Dermis microvascular lymphatic vessel endothelial cell (primary cell): ENCODE data around the gene IPO4. TPM values are rescaled to one million over a fixed set of nuclear protein-coding genes. Genes with fewer than 3 reads are reported as not detected.
A peak's percentile ranks its signal among the peaks of the same experiment; 100 is the strongest.

Experiments
- DNase-seq, 2 donors: peaks; one replicate each; pipeline versions ENCODE4 v3.0.0 to v3.0.0-alpha.2; 2010; ENCODE audit warnings: low read depth in 2 of 2
- total RNA-seq: library from RNA; depleted of rRNA; stranded (reverse); fragments of >200 nt; gene quantifications from 2 replicates; pipeline ENCODE4 v1.2.1, GENCODE V29; 2014

IPO4 gene
- total RNA-seq, 1 donor from 2014 or later = 32.7 TPM

- no peak for DNase-seq
Measured at GRCh38 chr14:24132976-24133375, 55.6 kb downstream of the IPO4 start.

DNA sequence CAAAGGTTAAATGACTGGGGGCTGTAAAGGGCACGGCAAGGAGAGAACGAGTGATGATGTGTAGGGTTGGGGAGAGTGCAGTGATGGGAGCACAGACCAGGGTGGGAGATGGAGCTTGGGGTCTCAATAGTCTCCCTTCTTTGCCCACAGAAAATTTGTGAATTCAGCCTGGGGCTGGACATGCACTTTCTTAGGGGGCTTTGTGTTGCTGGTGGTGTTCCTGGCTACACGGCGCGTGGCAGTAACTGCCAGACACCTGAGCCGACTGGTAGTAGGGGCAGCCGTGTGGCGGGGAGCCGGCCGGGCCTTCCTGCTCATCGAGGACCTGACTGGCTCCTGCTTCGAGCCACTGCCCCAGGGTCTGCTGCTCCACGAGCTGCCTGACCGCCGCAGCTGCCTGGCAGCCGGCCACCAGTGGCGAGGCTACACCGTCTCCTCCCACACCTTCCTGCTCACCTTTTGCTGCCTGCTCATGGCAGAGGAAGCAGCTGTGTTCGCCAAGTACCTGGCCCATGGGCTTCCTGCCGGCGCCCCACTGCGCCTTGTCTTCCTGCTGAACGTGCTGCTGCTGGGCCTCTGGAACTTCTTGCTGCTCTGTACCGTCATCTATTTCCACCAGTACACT is 56.4 kb downstream of the IPO4 start:
- peak in 1 of 2 donors; percentile 14 for DNase-seq

GRCh38 chr14:24131549-24131966 is 57.1 kb downstream of the IPO4 start:
- no peak for DNase-seq

DNA sequence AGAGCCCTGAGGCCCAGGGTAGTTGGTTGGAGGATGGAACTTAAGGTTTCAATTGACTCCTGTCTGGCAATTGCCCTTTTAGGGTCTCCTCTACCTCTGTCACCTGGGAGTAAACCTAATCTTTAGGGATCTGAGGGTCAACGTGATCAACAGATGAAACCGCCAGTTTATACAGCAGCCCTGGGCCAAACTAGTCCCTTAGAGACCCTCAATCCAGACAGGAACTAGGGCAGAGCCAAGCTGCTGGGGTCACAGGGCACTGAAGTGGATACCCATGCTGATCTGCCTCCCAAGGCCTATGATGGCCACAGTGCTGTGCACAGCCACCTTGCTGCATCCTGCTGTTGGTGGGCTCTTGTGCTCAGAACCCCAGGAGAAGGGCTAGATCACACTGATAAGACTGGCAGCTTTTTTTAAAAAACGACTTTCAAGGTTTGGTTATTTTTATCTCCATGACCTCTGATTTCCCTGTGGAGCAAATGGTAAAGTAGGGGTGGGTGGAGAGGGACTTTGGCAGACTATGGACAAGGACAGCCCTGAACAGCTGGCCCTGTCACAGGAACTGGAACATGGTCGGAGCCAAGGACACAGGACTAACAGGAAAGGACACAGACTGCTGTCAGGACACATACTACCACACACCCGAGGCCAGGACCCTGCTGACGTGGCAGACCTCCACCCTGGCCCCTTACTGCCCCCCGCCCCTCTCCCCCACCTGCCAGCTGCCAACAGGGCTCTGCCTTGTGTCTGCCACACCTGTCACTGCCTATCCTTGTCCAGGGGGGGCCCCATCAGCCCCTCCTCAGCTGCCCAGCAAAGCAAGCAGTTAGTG is 57.7 kb downstream of the IPO4 start:
- DNase-seq = peak in 1 of 2 donors; percentile 76

GRCh38 chr14:24130380-24130716 is 58.3 kb downstream of the IPO4 start, which contains the start of gene FITM1:
TSS of gene FITM1 (plus strand) at chr14:24130659. CDS start at chr14:24131564, 905 bp downstream.
- no peak for DNase-seq

Other genes with a start within 250 kb of the IPO4 start
- gene DHRS4, start 235.0 kb downstream of the IPO4 start, total RNA-seq = 43.4 and 53.1 TPM in 2 replicates
- 14.0 and 19.6 TPM in 2 replicates for gene DHRS4L2, start 199.9 kb downstream of the IPO4 start, total RNA-seq
- under 0.01 TPM in 2 replicates for gene CARMIL3, start 136.8 kb downstream of the IPO4 start, total RNA-seq
- gene CPNE6, start 117.3 kb downstream of the IPO4 start, total RNA-seq = not detected in 2 replicates
- 7.6 TPM in 2 replicates for gene PCK2, start 94.5 kb downstream of the IPO4 start, total RNA-seq
- gene DCAF11, start 74.0 kb downstream of the IPO4 start, total RNA-seq = 67.9 and 68.9 TPM in 2 replicates
- gene NRL, start 73.9 kb downstream of the IPO4 start, total RNA-seq = 1.4 and 1.8 TPM in 2 replicates
- gene FITM1, start 58.2 kb downstream of the IPO4 start, total RNA-seq = 0.39 and 0.63 TPM in 2 replicates
- gene PSME1, start 52.6 kb downstream of the IPO4 start, total RNA-seq = 116 and 144 TPM in 2 replicates
- gene EMC9, start 47.2 kb downstream of the IPO4 start, total RNA-seq = 16.4 and 23.1 TPM in 2 replicates
- gene PSME2, start 42.2 kb downstream of the IPO4 start, total RNA-seq = 119 and 163 TPM in 2 replicates
- gene RNF31, start 41.3 kb downstream of the IPO4 start, total RNA-seq = 20.4 and 31.1 TPM in 2 replicates
- gene IRF9, start 27.6 kb downstream of the IPO4 start, total RNA-seq = 38.8 and 41.8 TPM in 2 replicates
- 1.0 and 1.7 TPM in 2 replicates for gene REC8, start 16.7 kb downstream of the IPO4 start, total RNA-seq
- gene TM9SF1, start 6.6 kb upstream of the IPO4 start, total RNA-seq = 33.9 and 56.0 TPM in 2 replicates
- not detected in 2 replicates for gene TSSK4, start 16.9 kb upstream of the IPO4 start, total RNA-seq
- 11.7 and 15.9 TPM in 2 replicates for gene CHMP4A, start 24.7 kb upstream of the IPO4 start, total RNA-seq
- gene MDP1, start 27.2 kb upstream of the IPO4 start, total RNA-seq = 7.0 and 10.0 TPM in 2 replicates
- 172 and 193 TPM in 2 replicates for gene NEDD8, start 43.6 kb upstream of the IPO4 start, total RNA-seq
- gene GMPR2, start 44.1 kb upstream of the IPO4 start, total RNA-seq = 81.9 and 90.5 TPM in 2 replicates
- gene TINF2, start 53.8 kb upstream of the IPO4 start, total RNA-seq = 39.9 and 57.3 TPM in 2 replicates
- 0.38 and 0.64 TPM in 2 replicates for gene TGM1, start 74.4 kb upstream of the IPO4 start, total RNA-seq
- 10.7 and 19.7 TPM in 2 replicates for gene RABGGTA, start 82.8 kb upstream of the IPO4 start, total RNA-seq
- 9.1 and 14.5 TPM in 2 replicates for gene DHRS1, start 111.0 kb upstream of the IPO4 start, total RNA-seq
- 23.0 and 24.8 TPM in 2 replicates for gene NOP9, start 111.0 kb upstream of the IPO4 start, total RNA-seq
- gene CIDEB, start 119.2 kb upstream of the IPO4 start, total RNA-seq = 1.5 and 2.4 TPM in 2 replicates
- gene LTB4R2, start 121.3 kb upstream of the IPO4 start, total RNA-seq = 2.1 and 3.2 TPM in 2 replicates
- gene LTB4R, start 122.7 kb upstream of the IPO4 start, total RNA-seq = 2.0 and 2.2 TPM in 2 replicates
- gene ADCY4, start 146.3 kb upstream of the IPO4 start, total RNA-seq = 29.3 and 51.2 TPM in 2 replicates
- gene RIPK3, start 151.2 kb upstream of the IPO4 start, total RNA-seq = 1.4 and 1.8 TPM in 2 replicates
- 0.76 and 1.0 TPM in 2 replicates for gene NFATC4, start 179.4 kb upstream of the IPO4 start, total RNA-seq
- gene NYNRIN, start 210.2 kb upstream of the IPO4 start, total RNA-seq = 3.3 and 4.2 TPM in 2 replicates
- gene CBLN3, start 240.9 kb upstream of the IPO4 start, total RNA-seq = 0.13 and 0.39 TPM in 2 replicates
- gene KHNYN, start 241.1 kb upstream of the IPO4 start, total RNA-seq = 36.2 and 42.5 TPM in 2 replicates